Thyroid gland (tissue), 4 donors: ENCODE measurements around the gene SMTN. TPM values are rescaled to one million over a fixed set of nuclear protein-coding genes. Genes with fewer than 3 reads are reported as not detected.

Experiments used
- DNase-seq, 2 donors: peaks; one replicate each; pipeline ENCODE4 v3.0.0-alpha.2; 2019
- H3K27ac ChIP-seq, 3 donors: fragments of 200-600 bp; sonication (generic); 1 replicate in 2 of 3; 2 replicates in 1 of 3; pipeline ENCODE4 v1.5.1; 2016 to 2019; ENCODE audit warnings: mild to moderate bottlenecking in 1 of 3, moderate library complexity in 1 of 3
- H3K27me3 ChIP-seq: fragments of 200-600 bp; sonication (generic); one replicate; pipeline ENCODE4 v1.5.1; 2019
- H3K36me3 ChIP-seq, 2 donors: fragments of 200-600 bp; sonication (generic); one replicate each; pipeline ENCODE4 v1.5.1; 2016 to 2019
- H3K4me1 ChIP-seq, 2 donors: fragments of 200-600 bp; sonication (generic); one replicate each; pipeline ENCODE4 v1.5.1; 2017 to 2019
- H3K4me3 ChIP-seq, 3 donors: fragments of 200-600 bp; sonication (generic); replicated peaks in 1 of 3; 1 replicate in 2 of 3; 2 replicates in 1 of 3; pipeline ENCODE4 v1.5.1; 2016; ENCODE audit warnings: mild to moderate bottlenecking in 1 of 3
- H3K9me3 ChIP-seq: fragments of 200-600 bp; sonication (generic); one replicate; pipeline ENCODE4 v1.5.1; 2017
- POLR2A ChIP-seq, 2 donors: fragments of 450-650 bp; IDR thresholded peaks; one replicate each; pipeline ENCODE4 v1.6.1; 2017; ENCODE audit warnings: antibody characterized with exemption in 2 of 2, mild to moderate bottlenecking in 2 of 2, moderate library complexity in 1 of 2
- WGBS, 2 donors: methylation state at CpG; one replicate each; pipeline ENCODE4 v1.1.5; 2017; 5-methylcytosine and 5-hydroxymethylcytosine counted together
- intact Hi-C: fragments of 100-400 bp; cut with DNase I; formaldehyde crosslinking; loops from one replicate; pipeline ENCODE4 v1.15.1; 2023
- total RNA-seq, 4 donors: library from RNA; depleted of rRNA; stranded (reverse); fragments of >200 nt; gene quantifications; one replicate each; pipeline ENCODE4 v1.2.3, GENCODE V29; 2016
- TF ChIP-seq, protein P1 (sequence below), 6 experiments: fragments of 200-600 bp in 3 of 6; fragments of 450-650 bp in 3 of 6; sonication (generic) in 3 of 6; IDR thresholded peaks; one replicate each; pipeline ENCODE4 v1.5.1; 2016 to 2019; ENCODE audit warnings: antibody characterized with exemption in 6 of 6, mild to moderate bottlenecking in 2 of 6, inconsistent platforms in 1 of 6, moderate library complexity in 1 of 6

The SMTN gene
- total RNA-seq, 4 donors from 2014 or later: 46.2 to 60.3 (median 54.2) TPM

DNA sequence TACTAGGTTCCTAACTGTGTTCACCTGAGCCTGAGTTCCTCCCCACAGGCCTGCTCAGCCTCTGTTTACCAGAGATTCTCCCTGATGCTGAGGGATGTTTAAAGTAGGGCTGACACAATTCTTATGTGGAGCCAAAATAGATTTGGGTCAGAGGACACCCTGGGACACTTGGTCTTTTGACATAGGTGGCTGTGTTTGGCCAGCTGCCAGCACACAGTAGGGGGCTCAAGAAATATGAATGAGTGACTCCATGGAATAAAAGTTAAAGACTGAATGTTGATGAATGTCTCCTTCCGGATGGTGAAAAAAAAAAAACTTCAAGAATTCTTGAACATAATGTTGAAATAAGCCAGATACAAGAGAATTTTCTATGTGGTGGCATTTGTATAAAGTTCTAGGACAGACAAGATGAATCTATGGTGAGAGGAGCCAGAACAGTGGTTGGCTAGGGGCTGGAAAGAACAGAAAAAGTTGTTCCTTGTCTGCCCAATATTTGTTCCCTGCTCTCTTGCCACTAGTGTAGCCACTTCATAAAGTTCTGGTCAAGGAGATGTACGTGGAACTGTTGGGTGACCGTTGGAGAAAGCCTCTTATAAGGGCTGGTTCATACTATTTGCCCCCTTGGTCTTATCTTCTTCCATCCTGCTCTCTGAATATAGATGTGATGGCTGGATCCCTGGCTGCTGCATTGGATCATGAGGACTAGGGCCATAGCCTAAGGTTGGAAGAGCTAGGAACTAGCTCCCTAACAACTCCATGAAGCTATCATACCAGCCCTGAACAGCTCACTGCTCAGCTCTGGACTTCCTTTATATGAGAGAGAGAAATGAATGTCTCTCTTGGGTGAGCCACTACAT, 40.3 kb upstream of the SMTN start:
- 81 to 91% methylated on average over 3 of the region's 3 CpGs for WGBS, 2 donors
- Histone ChIP-seq H3K4me3 (no peak overlapping the region), H3K9me3 (no peaks in the 10 kb centered on the region), H3K36me3 (no peaks in the 10 kb centered on the region), H3K4me1 (peaks cover 0 to 16% of the 10 kb centered on the region in 2 donors), H3K27ac (no peak overlapping the region), H3K27me3 (no peaks in the 10 kb centered on the region)
- no peak for DNase-seq
- intact Hi-C loops: no loop called here
- TF ChIP-seq, protein P1, sequence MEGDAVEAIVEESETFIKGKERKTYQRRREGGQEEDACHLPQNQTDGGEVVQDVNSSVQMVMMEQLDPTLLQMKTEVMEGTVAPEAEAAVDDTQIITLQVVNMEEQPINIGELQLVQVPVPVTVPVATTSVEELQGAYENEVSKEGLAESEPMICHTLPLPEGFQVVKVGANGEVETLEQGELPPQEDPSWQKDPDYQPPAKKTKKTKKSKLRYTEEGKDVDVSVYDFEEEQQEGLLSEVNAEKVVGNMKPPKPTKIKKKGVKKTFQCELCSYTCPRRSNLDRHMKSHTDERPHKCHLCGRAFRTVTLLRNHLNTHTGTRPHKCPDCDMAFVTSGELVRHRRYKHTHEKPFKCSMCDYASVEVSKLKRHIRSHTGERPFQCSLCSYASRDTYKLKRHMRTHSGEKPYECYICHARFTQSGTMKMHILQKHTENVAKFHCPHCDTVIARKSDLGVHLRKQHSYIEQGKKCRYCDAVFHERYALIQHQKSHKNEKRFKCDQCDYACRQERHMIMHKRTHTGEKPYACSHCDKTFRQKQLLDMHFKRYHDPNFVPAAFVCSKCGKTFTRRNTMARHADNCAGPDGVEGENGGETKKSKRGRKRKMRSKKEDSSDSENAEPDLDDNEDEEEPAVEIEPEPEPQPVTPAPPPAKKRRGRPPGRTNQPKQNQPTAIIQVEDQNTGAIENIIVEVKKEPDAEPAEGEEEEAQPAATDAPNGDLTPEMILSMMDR (IDR thresholded peaks at IDR 0.05): no peak
- no peak for TF ChIP-seq POLR2A (IDR thresholded peaks at IDR 0.05)

DNA sequence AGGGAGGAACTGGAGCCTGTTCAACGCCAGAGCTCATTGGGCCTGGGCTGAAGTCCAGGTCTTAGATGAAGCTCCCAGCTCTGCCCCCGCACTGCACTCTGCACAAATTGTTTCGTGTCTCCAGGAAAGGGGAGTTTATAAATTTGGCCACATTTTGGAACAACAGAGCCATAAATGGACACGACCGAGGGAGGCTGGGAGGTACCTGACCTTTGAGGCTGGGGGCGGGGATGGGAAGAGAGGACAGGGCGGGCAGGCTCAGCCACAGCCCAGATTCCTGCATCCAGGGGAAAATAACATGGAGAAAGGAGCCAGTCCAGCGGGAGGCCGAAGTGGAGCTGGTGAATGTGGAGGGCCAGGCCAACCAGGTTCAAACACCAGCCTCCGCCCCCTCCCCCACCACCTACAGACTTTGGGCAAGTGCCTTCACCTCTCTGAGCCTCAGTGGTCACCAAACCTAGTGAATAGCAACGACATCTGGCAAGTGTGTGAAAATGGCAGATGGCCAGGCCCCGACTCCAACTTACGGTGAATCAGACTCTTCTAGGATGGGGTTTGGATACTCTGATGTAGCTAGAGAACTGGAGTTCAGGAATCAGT, 36.8 kb upstream of the SMTN start:
- H3K36me3 ChIP-seq: no peaks in the 10 kb centered on the region
- DNase-seq: peak in 1 of 2 donors; percentile 18
- no peak for TF ChIP-seq POLR2A (IDR thresholded peaks at IDR 0.05)
- TF ChIP-seq, protein P1 (IDR thresholded peaks at IDR 0.05): no peak
- H3K27me3 ChIP-seq: no peaks in the 10 kb centered on the region
- H3K27ac ChIP-seq: peak overlapping the region; percentile 44 to 61 (median 61)
- intact Hi-C loops: no loop called here
- H3K4me3 ChIP-seq: no peak overlapping the region
- 55 to 57% methylated on average over 12 to 13 of the region's 13 CpGs for WGBS, 2 donors
- peaks cover 0 to 32% of the 10 kb centered on the region in 2 donors for H3K4me1 ChIP-seq
- no peaks in the 10 kb centered on the region for H3K9me3 ChIP-seq

DNA sequence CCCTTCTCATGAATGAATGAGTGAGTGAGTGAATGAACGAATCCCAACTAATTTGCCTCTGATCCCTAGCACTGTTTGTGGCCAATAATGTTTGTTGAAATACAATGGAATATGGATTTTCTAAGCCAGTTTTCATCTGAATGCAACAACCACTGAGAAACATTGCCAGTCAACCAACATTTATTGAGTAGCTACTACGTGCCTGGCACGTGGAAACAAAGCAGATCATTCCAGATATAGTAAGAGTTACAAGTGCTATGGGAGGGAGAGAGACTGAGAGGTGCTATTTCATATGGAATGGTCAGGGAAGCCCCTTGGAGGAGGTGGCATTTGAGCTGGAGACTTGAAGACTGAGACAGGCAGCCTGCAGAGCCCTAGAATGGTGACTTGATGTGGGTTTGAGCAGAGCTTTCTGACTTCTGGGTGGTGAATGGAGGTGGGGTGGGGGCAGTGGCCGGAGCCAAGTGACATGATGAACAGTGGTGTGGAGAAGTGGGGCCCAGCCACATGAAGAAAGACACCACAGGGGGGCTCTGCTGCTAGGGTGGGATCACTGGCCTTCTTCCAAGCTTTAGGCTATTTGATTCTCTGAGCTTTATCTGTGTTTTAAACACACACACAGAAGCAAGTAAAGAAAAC, 35.1 kb upstream of the SMTN start:
- no peaks in the 10 kb centered on the region for H3K9me3 ChIP-seq
- TF ChIP-seq, protein P1 (IDR thresholded peaks at IDR 0.05): no peak
- TF ChIP-seq POLR2A (IDR thresholded peaks at IDR 0.05): no peak
- H3K4me1 ChIP-seq: peaks cover 0 to 32% of the 10 kb centered on the region in 2 donors
- H3K27ac ChIP-seq: peak overlapping the region; percentile 53 to 68 (median 63)
- no peak for DNase-seq
- no peaks in the 10 kb centered on the region for H3K27me3 ChIP-seq
- intact Hi-C loops: no loop called here
- H3K36me3 ChIP-seq: no peaks in the 10 kb centered on the region
- 67 to 74% methylated on average over 4 of the region's 4 CpGs for WGBS, 2 donors
- H3K4me3 ChIP-seq: no peak overlapping the region

DNA sequence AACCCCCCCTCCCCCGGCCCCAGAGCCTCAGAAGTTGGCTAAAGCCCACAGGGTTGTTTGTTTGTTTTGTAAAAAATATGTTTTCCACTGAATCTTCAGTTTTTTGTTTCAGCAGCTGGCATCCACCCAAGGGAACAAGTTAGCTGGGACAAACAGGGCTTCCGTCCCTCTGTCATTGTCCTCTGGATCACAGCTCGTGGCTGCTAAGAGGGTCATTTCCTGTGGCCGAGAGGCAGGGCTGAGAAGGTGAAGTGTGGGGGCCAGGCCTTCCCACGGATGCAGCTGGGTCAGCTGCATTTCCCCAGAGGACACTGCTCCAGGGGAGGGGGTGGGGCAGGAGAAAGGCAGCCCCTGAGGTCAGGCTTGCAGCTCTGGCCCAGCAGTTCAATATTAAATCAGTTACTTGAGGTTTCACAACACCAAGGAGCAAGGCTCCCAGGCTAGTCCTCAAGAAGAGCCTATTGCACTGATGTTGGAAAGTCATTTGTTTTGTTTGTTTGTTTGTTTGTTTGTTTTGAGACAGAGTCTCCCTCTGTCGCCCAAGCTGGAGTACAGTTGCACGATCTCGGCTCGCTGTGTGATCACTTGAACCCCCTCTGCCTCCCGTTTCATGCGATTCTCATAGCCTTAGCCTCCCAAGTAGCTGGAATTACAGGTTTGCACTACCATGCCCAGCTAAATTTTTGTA, 34.4 kb upstream of the SMTN start:
- peaks cover 0 to 32% of the 10 kb centered on the region in 2 donors for H3K4me1 ChIP-seq
- WGBS, 2 donors: 53 to 60% methylated on average over 11 of the region's 11 CpGs
- TF ChIP-seq, protein P1 (IDR thresholded peaks at IDR 0.05): no peak
- TF ChIP-seq POLR2A (IDR thresholded peaks at IDR 0.05): no peak
- peak overlapping the region; percentile 53 to 68 (median 63) for H3K27ac ChIP-seq
- H3K9me3 ChIP-seq: no peaks in the 10 kb centered on the region
- peak; percentile 41 for DNase-seq
- intact Hi-C loops: no loop called here
- H3K36me3 ChIP-seq: no peaks in the 10 kb centered on the region
- H3K4me3 ChIP-seq: no peak overlapping the region
- no peaks in the 10 kb centered on the region for H3K27me3 ChIP-seq
